NCI-H446 (cell line): ENCODE measurements around the gene MRPS33.
"Not testable (repeated sequence)": the region's sequence is repeated elsewhere in the genome, so short reads cannot be mapped to it uniquely, and the experiment has no call there.

Experiments used
- DNase-seq, 2 experiments: peaks; one replicate each; lab custom pipeline; 2025; lab: John Stamatoyannopoulos, UW

The MRPS33 gene

GRCh38 chr7:141012044-141012685, 2.6 kb downstream of the MRPS33 start:
- DNase-seq, result peak; percentile 30 to 75

DNA sequence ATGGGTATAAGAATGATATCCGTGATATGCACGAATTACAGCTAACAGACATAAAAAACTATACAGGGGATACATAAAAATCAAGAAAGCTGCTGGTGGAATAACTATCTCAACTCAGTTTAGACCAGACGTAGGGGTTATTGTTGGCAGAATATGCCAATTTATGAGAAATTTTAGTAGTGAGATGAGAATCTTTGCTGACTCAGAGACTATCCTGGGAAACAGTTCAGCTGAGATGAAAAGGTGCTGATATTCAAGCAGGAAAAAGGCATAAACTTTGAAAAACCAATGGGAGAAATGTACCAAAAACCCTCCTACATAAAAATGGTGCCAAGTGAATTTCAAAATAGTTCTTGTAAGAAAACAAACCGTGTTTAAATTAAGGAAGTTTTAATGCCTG, 3.3 kb downstream of the MRPS33 start:
- no peak for DNase-seq

DNA sequence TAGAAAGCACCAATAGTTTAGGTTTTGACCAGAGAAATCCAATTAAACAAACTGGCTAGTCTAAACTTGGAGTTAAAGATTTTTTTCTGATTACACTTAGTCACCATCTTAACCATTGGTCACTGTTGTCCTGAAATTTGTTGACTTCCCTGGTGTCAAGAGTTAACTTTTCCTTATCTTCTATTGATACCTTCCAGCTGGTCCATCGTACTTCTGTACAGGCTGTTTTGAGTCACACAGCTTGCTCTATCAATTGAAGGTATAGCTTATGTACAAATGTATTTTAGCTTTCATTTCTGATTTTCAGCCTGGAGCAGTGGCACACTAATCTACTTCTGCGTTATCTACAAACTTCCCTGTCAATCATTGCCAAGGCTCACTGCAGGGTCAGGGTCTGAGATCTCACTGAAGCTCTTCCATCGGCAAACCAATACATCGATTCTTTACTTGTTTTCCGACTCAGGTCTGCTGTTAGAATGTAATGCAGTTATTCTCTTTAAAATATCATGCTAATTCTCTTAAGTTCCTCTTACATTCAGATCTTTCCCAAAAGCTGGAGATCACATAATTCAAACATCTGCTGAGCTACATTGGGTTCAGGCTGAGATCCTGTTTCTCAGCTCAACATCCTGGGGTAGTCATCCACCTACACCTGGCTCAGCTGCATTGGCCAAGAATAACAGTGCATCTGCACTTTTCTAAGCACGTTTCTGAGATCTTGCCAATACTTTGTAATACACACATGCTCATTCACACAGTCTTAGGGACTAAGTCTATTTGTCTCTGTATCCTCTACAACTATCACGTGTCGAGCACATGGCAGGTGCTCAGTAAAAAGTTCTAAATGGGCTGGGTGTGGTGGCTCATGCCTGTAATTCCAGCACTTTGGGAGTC, 11.3 kb downstream of the MRPS33 start:
- no peak for DNase-seq

GRCh38 chr7:141001546-141001945, 13.2 kb downstream of the MRPS33 start:
- no peak for DNase-seq

GRCh38 chr7:141001122-141001521, 13.6 kb downstream of the MRPS33 start:
- no peak for DNase-seq

- no peak for DNase-seq
Measured at GRCh38 chr7:140998715-140999114, 16.0 kb downstream of the MRPS33 start.

GRCh38 chr7:140992422-140992821, 22.3 kb downstream of the MRPS33 start:
- no peak for DNase-seq

GRCh38 chr7:140990193-140990962, 24.4 kb downstream of the MRPS33 start:
- no peak for DNase-seq

DNA sequence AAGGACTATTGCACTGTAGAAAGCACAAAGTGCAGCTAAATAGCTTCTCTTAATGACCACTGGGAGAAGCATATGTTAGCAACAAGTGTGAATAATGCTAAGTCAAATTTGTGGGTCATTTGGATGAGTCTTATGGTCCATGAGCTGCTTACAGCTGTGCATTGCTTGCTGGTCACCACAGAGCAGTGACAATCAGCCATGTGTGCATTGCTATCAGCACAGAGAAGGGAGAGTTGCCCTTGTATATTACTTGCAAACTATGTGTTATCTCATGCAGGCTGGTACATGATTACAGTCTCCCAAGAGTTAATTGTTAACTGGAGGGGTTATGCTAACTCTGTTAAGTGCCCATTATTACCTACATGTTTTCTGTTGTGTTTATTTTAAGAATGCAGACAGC, 25.7 kb downstream of the MRPS33 start:
- DNase-seq, result no peak

DNA sequence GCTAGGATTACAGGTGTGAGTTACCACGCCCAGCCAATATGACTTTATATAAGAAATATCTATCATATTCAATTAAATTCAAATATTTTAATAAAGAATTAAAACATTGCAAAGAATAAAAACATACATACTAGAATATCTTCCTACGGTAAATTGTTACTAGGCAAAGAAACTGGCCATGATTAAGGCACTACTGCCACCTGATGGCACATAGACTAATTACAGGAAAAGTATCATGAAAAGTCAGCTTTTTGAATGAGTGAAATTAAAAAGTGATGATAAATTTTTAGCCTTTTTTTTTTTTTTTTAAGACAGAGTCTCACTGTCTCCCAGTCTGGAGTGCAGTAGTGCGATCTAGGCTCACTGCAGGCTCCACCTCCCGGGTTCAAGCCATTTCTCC, 30.9 kb downstream of the MRPS33 start:
- peak in 1 of 2 experiments; percentile 15 for DNase-seq

DNA sequence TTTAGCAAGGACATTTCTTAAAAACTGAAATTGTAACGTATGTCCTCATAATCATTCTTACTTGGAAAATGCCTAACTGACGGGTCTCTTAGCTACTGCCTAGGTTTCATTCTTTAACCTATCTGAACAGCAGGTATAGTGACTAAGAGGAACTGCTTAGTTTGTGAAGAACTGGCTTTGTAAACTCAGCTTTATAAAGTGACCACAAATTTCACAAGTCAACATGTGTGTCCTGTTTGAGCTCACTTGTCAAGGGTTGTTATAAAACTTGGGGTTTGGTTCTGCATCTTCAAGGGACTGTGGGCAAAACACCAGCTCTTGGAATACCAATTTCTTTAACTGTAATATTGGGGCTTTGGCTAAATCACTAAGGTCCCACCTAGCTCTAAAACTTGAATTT, 32.2 kb downstream of the MRPS33 start:
- DNase-seq, result no peak

GRCh38 chr7:140981951-140982350, 32.8 kb downstream of the MRPS33 start:
- no peak for DNase-seq

- no peak for DNase-seq
Measured at GRCh38 chr7:140977741-140978140, 37.0 kb downstream of the MRPS33 start.

DNA sequence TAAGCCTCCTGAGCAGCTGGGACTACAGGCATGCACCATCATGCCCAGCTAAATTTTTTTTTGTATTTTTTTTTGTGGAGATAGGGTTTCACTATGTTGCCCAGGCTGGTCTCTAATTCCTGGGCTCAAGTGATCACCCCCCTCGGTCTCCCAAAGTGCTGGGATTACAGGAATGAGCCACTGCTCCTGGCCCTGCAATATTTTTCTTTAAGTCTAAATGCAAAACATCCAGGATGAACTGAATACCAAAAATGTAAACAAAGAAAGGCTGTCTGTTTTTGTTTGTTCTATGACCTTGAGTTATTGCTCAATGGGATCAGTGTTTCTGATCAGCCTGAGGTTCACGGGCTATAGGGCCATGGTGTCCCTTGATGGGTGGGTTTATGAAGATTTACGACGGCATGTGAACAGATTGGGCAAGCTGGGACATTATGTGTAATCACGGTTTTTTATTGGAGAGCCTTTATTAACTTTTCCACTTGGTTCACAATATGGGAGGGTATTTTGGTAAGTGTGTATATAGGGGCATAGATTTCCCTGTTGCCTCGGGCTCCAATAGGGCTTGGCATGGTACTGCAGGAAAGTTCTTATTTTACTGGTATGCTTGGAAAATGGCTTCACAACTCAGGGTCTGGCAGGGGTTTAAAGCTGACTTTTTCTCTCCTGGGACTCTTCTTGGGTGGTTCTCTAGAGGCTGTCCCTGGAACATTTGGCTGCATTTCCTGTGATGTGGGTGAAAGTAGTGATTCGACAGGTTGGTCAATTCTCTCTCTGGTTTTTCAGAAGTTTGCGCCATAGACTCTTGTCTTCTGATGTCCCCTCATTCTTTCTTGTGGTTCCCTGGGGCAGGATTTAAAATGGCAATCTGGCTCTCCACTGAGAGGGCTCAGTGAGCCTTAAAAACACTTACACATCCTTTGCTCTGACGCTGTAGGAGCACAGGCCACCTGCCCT, 41.6 kb downstream of the MRPS33 start:
- no peak for DNase-seq

GRCh38 chr7:140972344-140972743, 42.4 kb downstream of the MRPS33 start:
- DNase-seq, result no peak

DNA sequence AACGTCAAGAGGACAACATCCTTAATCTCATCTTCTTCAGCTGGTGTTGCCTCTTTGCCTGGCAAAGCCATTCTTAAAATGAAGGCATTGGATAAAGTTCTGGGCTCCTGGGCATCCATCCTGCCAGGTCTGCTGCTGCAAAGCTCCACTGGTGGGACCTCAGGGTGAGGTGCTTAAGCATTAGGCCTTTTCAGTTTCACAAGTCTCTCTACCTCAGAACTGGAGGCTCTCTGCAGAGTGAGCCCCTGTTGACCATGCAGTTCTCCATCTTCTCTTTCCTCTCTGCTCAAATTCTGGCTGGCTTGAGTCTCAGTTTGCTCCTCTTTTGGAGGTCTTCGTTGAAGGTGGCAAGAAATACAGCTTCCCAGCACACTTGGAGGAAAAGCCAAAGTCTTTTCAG, 47.3 kb downstream of the MRPS33 start:
- no peak for DNase-seq

GRCh38 chr7:140966561-140967233, 48.1 kb downstream of the MRPS33 start:
- no peak for DNase-seq

DNA sequence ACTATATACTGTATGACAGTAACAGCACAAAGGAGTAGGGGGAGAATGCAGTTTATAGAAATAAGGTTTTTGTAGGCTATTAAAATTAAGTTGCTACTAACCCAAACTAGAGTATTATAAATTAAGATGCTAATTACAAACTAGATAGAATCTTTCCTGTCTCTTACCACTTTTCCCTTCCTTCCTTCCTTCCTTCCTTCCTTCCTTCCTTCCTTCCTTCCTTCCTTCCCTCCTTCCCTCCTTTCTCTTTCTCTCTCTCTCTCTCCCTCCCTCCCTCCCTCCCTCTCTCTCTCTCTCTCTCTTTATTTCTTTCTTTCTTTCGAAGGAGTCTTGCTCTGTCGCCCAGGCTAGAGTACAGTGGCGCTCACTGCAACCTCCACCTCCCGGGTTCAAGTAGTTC, 53.6 kb downstream of the MRPS33 start:
- DNase-seq, result no peak

GRCh38 chr7:140956997-140957396, 57.8 kb downstream of the MRPS33 start:
- not testable (repeated sequence) for DNase-seq
